Thyroid gland (tissue), 4 donors: ENCODE data around the gene EIF4G2. TPM values are rescaled to one million over a fixed set of nuclear protein-coding genes. Genes with fewer than 3 reads are reported as not detected.

Source experiments
- DNase-seq, 2 donors: peaks; one replicate each; pipeline ENCODE4 v3.0.0-alpha.2; 2019
- H3K27ac ChIP-seq, 3 donors: fragments of 200-600 bp; sonication (generic); 1 replicate in 2 of 3; 2 replicates in 1 of 3; pipeline ENCODE4 v1.5.1; 2016 to 2019; ENCODE audit warnings: mild to moderate bottlenecking in 1 of 3, moderate library complexity in 1 of 3
- H3K27me3 ChIP-seq: fragments of 200-600 bp; sonication (generic); one replicate; pipeline ENCODE4 v1.5.1; 2019
- H3K36me3 ChIP-seq, 2 donors: fragments of 200-600 bp; sonication (generic); one replicate each; pipeline ENCODE4 v1.5.1; 2016 to 2019
- H3K4me1 ChIP-seq, 2 donors: fragments of 200-600 bp; sonication (generic); one replicate each; pipeline ENCODE4 v1.5.1; 2017 to 2019
- H3K4me3 ChIP-seq, 3 donors: fragments of 200-600 bp; sonication (generic); replicated peaks in 1 of 3; 1 replicate in 2 of 3; 2 replicates in 1 of 3; pipeline ENCODE4 v1.5.1; 2016; ENCODE audit warnings: mild to moderate bottlenecking in 1 of 3
- H3K9me3 ChIP-seq: fragments of 200-600 bp; sonication (generic); one replicate; pipeline ENCODE4 v1.5.1; 2017
- CTCF ChIP-seq, 6 experiments: fragments of 200-600 bp in 3 of 6; fragments of 450-650 bp in 3 of 6; sonication (generic) in 3 of 6; IDR thresholded peaks; one replicate each; pipeline ENCODE4 v1.5.1; 2016 to 2019; ENCODE audit warnings: antibody characterized with exemption in 6 of 6, mild to moderate bottlenecking in 2 of 6, inconsistent platforms in 1 of 6, moderate library complexity in 1 of 6
- POLR2A ChIP-seq, 2 donors: fragments of 450-650 bp; IDR thresholded peaks; one replicate each; pipeline ENCODE4 v1.6.1; 2017; ENCODE audit warnings: antibody characterized with exemption in 2 of 2, mild to moderate bottlenecking in 2 of 2, moderate library complexity in 1 of 2
- WGBS, 2 donors: methylation state at CpG; one replicate each; pipeline ENCODE4 v1.1.5; 2017; 5-methylcytosine and 5-hydroxymethylcytosine counted together
- intact Hi-C: fragments of 100-400 bp; cut with DNase I; formaldehyde crosslinking; loops from one replicate; pipeline ENCODE4 v1.15.1; 2023
- total RNA-seq, 4 donors: library from RNA; depleted of rRNA; stranded (reverse); fragments of >200 nt; gene quantifications; one replicate each; pipeline ENCODE4 v1.2.3, GENCODE V29; 2016

Gene EIF4G2
- total RNA-seq, 4 donors from 2014 or later = 501 to 609 (median 578) TPM

- H3K9me3 ChIP-seq = no peaks in the 10 kb centered on the region
- TF ChIP-seq CTCF (IDR thresholded peaks at IDR 0.05) (no peak), POLR2A (IDR thresholded peaks at IDR 0.05) (no peak)
- H3K27ac ChIP-seq = no peak overlapping the region
- 89 to 93% methylated on average over 2 of the region's 2 CpGs for WGBS, 2 donors
- no peak overlapping the region for H3K4me3 ChIP-seq
- intact Hi-C loops = loop anchor here (10.0 kb wide), 2 partner anchors 138 to 988 kb away; no protein-coding TSS in a partner anchor
- peaks cover 60% of the 10 kb centered on the region in 2 donors for H3K36me3 ChIP-seq
- DNase-seq = no peak
- no peaks in the 10 kb centered on the region for H3K27me3 ChIP-seq
- peaks cover 2 to 6% of the 10 kb centered on the region in 2 donors for H3K4me1 ChIP-seq
Measured at GRCh38 chr11:10797001-10797400, 11.7 kb downstream of the EIF4G2 start.

GRCh38 chr11:10796191-10796590 is 12.5 kb downstream of the EIF4G2 start:
- 82 to 83% methylated on average over 2 of the region's 2 CpGs for WGBS, 2 donors
- Histone ChIP-seq H3K4me1 (peaks cover 2 to 6% of the 10 kb centered on the region in 2 donors), H3K4me3 (no peak overlapping the region), H3K9me3 (no peaks in the 10 kb centered on the region), H3K36me3 (peaks cover 52% of the 10 kb centered on the region in 2 donors), H3K27ac (no peak overlapping the region), H3K27me3 (no peaks in the 10 kb centered on the region)
- intact Hi-C loops = loop anchor here (10.0 kb wide), 2 partner anchors 139 to 989 kb away; no protein-coding TSS in a partner anchor
- no peak for TF ChIP-seq POLR2A (IDR thresholded peaks at IDR 0.05)
- no peak for TF ChIP-seq CTCF (IDR thresholded peaks at IDR 0.05)
- DNase-seq = no peak

GRCh38 chr11:10793470-10794255 is 15.1 kb downstream of the EIF4G2 start:
- Histone ChIP-seq H3K36me3 (peaks cover 26 to 27% of the 10 kb centered on the region in 2 donors), H3K4me3 (no peak overlapping the region), H3K9me3 (no peaks in the 10 kb centered on the region), H3K4me1 (peaks cover 2 to 6% of the 10 kb centered on the region in 2 donors), H3K27me3 (no peaks in the 10 kb centered on the region), H3K27ac (no peak overlapping the region)
- WGBS, 2 donors = 74 to 80% methylated on average over 11 of the region's 11 CpGs
- DNase-seq = no peak
- TF ChIP-seq CTCF (IDR thresholded peaks at IDR 0.05) = no peak
- no peak for TF ChIP-seq POLR2A (IDR thresholded peaks at IDR 0.05)
- intact Hi-C loops = loop anchor here (5.0 to 10.0 kb wide), 3 partner anchors 141 to 991 kb away; no protein-coding TSS in a partner anchor

- no peak for TF ChIP-seq POLR2A (IDR thresholded peaks at IDR 0.05)
- TF ChIP-seq CTCF (IDR thresholded peaks at IDR 0.05) = peak; percentile 70 to 97 (median 92)
- Histone ChIP-seq H3K27ac (no peak overlapping the region), H3K36me3 (peaks cover 15% of the 10 kb centered on the region in 2 donors), H3K4me1 (peaks cover 2 to 6% of the 10 kb centered on the region in 2 donors), H3K4me3 (no peak overlapping the region), H3K27me3 (no peaks in the 10 kb centered on the region), H3K9me3 (no peaks in the 10 kb centered on the region)
- intact Hi-C loops = loop anchor here (5.0 to 10.0 kb wide), 3 partner anchors 142 to 992 kb away; no protein-coding TSS in a partner anchor
- WGBS, 2 donors = 12 to 20% methylated on average over 11 to 19 of the region's 24 CpGs
- peak; percentile 90 to 91 for DNase-seq
Measured at GRCh38 chr11:10792385-10793068, 16.2 kb downstream of the EIF4G2 start.
